ENCODE measurements around the gene CMTM5. TPM values are rescaled to one million over a fixed set of nuclear protein-coding genes. Genes with fewer than 3 reads are reported as not detected.

CMTM5 gene
- total RNA-seq, 4 donors from 2014 or later = 0.64 to 1.1 TPM; not detected in 2

- TF ChIP-seq EP300 (IDR thresholded peaks at IDR 0.05; ENCODE audit: low read depth) (no peak), CTCF (IDR thresholded peaks at IDR 0.05) (no peak), POLR2A (IDR thresholded peaks at IDR 0.05) (no peak), POLR2AphosphoS5 (IDR thresholded peaks at IDR 0.05) (no peak)
- Histone ChIP-seq H3K9me3 (no peaks in the 10 kb centered on the region), H3K27me3 (peaks cover 14% of the 10 kb centered on the region), H3K36me3 (no peaks in the 10 kb centered on the region), H3K27ac (no peak overlapping the region), H3K4me3 (no peak overlapping the region), H3K4me1 (peaks cover 0 to 4% (median 1%) of the 10 kb centered on the region in 4 donors)
- WGBS, 2 donors (ENCODE audit: low coverage in 1 of 2) = 75 to 84% methylated on average over 2 to 3 of the region's 3 CpGs
- DNase-seq = no peak
- in situ Hi-C loops (cut with MboI; ENCODE audit: low pct_ligation_motif_present in 1 of 4, low pct_unique_long_range_greater_than_20kb in 1 of 4, low sequenced_read_pairs in 3 of 4) (no loop called here), intact Hi-C loops (cut with DNase I; ENCODE audit: low total_unique reads) (no loop called here)
These were observed 18.8 kb upstream of the CMTM5 start for GRCh38 chr14:23358042-23358441.

- intact Hi-C loops (cut with DNase I; ENCODE audit: low total_unique reads) (no loop called here), in situ Hi-C loops (cut with MboI; ENCODE audit: low pct_ligation_motif_present in 1 of 4, low pct_unique_long_range_greater_than_20kb in 1 of 4, low sequenced_read_pairs in 3 of 4) (no loop called here)
- no peaks in the 10 kb centered on the region for H3K36me3 ChIP-seq
- peaks cover 14% of the 10 kb centered on the region for H3K27me3 ChIP-seq
- no peaks in the 10 kb centered on the region for H3K9me3 ChIP-seq
- no peak overlapping the region for H3K4me3 ChIP-seq
- WGBS, 2 donors (ENCODE audit: low coverage in 1 of 2) = 84 to 88% methylated on average over 4 to 12 of the region's 12 CpGs
- DNase-seq = no peak
- peaks cover 0 to 6% (median 2%) of the 10 kb centered on the region in 4 donors for H3K4me1 ChIP-seq
- no peak overlapping the region for H3K27ac ChIP-seq
- no peak for TF ChIP-seq EP300 (IDR thresholded peaks at IDR 0.05; ENCODE audit: low read depth)
These were observed 18.2 kb upstream of the CMTM5 start for GRCh38 chr14:23358553-23359166.

- no peak overlapping the region for H3K4me3 ChIP-seq
- H3K27ac ChIP-seq = no peak overlapping the region
- no peaks in the 10 kb centered on the region for H3K9me3 ChIP-seq
- intact Hi-C loops (cut with DNase I; ENCODE audit: low total_unique reads) = no loop called here
- in situ Hi-C loops (cut with MboI; ENCODE audit: low pct_ligation_motif_present in 1 of 4, low pct_unique_long_range_greater_than_20kb in 1 of 4, low sequenced_read_pairs in 3 of 4) = no loop called here
- no peak for DNase-seq
- peaks cover 14% of the 10 kb centered on the region for H3K27me3 ChIP-seq
- WGBS, 2 donors (ENCODE audit: low coverage in 1 of 2) = 72 to 100% methylated on average over 1 to 10 of the region's 11 CpGs
- no peaks in the 10 kb centered on the region for H3K36me3 ChIP-seq
- peaks cover 0 to 10% (median 2%) of the 10 kb centered on the region in 4 donors for H3K4me1 ChIP-seq
- TF ChIP-seq EP300 (IDR thresholded peaks at IDR 0.05; ENCODE audit: low read depth) = no peak
- TF ChIP-seq CTCF (IDR thresholded peaks at IDR 0.05) = no peak
- TF ChIP-seq POLR2A (IDR thresholded peaks at IDR 0.05) = no peak
- no peak for TF ChIP-seq POLR2AphosphoS5 (IDR thresholded peaks at IDR 0.05)
These were observed 17.6 kb upstream of the CMTM5 start for GRCh38 chr14:23359167-23359626.

GRCh38 chr14:23359722-23360447 is 17.0 kb upstream of the CMTM5 start:
- Histone ChIP-seq H3K27me3 (peaks cover 20% of the 10 kb centered on the region), H3K4me1 (peaks cover 0 to 10% (median 2%) of the 10 kb centered on the region in 4 donors), H3K4me3 (no peak overlapping the region), H3K27ac (peak overlapping the region in 3 of 4 donors; percentile 29 to 40 (median 30)), H3K36me3 (no peaks in the 10 kb centered on the region), H3K9me3 (no peaks in the 10 kb centered on the region)
- no peak for DNase-seq
- WGBS, 2 donors (ENCODE audit: low coverage in 1 of 2) = 82% methylated on average over 19 of the region's 22 CpGs; no CpG with 5 or more reads in 1 of the 2 donors
- in situ Hi-C loops (cut with MboI; ENCODE audit: low pct_ligation_motif_present in 1 of 4, low pct_unique_long_range_greater_than_20kb in 1 of 4, low sequenced_read_pairs in 3 of 4) = no loop called here
- TF ChIP-seq POLR2AphosphoS5 (IDR thresholded peaks at IDR 0.05) (no peak), CTCF (IDR thresholded peaks at IDR 0.05) (no peak), EP300 (IDR thresholded peaks at IDR 0.05; ENCODE audit: low read depth) (no peak), POLR2A (IDR thresholded peaks at IDR 0.05) (no peak)
- intact Hi-C loops (cut with DNase I; ENCODE audit: low total_unique reads) = no loop called here

All from transverse colon (tissue), 4 donors.